HFFc6 (cell line): Measurements from ENCODE around the gene PDE4B. TPM values are rescaled to one million over a fixed set of nuclear protein-coding genes. Genes with fewer than 3 reads are reported as not detected.

Source experiments
- DNase-seq: peaks from one replicate; pipeline ENCODE4 v3.0.0-alpha.2; 2018
- H3K27ac Mint-ChIP-seq: 2 replicates; pipeline ENCODE4 v1.8.0; 2020; ENCODE audit warnings: mild to moderate bottlenecking, mixed read lengths
- H3K27me3 Mint-ChIP-seq: 2 replicates; pipeline ENCODE4 v1.8.0; 2021; ENCODE audit warnings: mild to moderate bottlenecking, moderate library complexity, mixed read lengths; ENCODE audit not compliant: insufficient read depth
- H3K36me3 Mint-ChIP-seq: 2 replicates; pipeline ENCODE4 v1.8.0; 2021; ENCODE audit warnings: low read depth, mixed read lengths
- H3K4me1 Mint-ChIP-seq: 2 replicates; pipeline ENCODE4 v1.8.0; 2020; ENCODE audit warnings: low read depth, mixed read lengths
- H3K4me3 Mint-ChIP-seq: 2 replicates; pipeline ENCODE4 v1.8.0; 2020; ENCODE audit warnings: mild to moderate bottlenecking, moderate library complexity, mixed read lengths
- H3K9me3 Mint-ChIP-seq: 2 replicates; pipeline ENCODE4 v1.8.0; 2020; ENCODE audit warnings: mild to moderate bottlenecking, mixed read lengths
- total RNA-seq, 6 experiments: library from RNA; stranded (reverse); fragmentation: NEBNext Ultra II Directional; extraction: Animal tissue kit (Norgen Biotek cat#: 25700); gene quantifications; 2 replicates in 1 of 6; 3 replicates in 5 of 6; pipeline ENCODE4 v1.2.3, GENCODE V29; 2021
- TF ChIP-seq, protein P1 (sequence below): fragments of 200-600 bp; sonication (generic); IDR thresholded peaks from 2 replicates; pipeline ENCODE4 v1.5.0; 2021; ENCODE audit warnings: antibody characterized with exemption, mild to moderate bottlenecking

The PDE4B gene
- total RNA-seq, 6 experiments from 2014 or later: 34.9 to 57.6 (median 42.8) TPM

DNA sequence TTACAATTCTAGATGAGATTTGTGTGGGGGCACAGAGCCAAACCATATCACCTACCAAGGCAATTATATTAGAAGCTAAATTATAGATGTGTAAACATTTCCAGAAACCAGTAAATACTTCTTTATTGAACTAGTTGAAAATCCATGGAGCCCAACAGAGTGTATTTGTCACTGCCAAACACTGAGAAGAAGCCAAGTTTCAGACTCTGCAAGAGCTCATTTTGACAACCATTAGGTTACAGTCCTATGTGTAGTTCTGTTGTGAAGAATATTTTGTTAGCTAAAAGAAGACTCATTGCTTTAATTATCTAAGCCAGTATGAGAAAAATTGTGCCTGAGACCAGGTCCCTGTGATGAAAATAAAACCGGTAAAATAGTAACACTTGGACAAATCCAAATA, 382.4 kb downstream of the PDE4B start:
- TF ChIP-seq, protein P1, sequence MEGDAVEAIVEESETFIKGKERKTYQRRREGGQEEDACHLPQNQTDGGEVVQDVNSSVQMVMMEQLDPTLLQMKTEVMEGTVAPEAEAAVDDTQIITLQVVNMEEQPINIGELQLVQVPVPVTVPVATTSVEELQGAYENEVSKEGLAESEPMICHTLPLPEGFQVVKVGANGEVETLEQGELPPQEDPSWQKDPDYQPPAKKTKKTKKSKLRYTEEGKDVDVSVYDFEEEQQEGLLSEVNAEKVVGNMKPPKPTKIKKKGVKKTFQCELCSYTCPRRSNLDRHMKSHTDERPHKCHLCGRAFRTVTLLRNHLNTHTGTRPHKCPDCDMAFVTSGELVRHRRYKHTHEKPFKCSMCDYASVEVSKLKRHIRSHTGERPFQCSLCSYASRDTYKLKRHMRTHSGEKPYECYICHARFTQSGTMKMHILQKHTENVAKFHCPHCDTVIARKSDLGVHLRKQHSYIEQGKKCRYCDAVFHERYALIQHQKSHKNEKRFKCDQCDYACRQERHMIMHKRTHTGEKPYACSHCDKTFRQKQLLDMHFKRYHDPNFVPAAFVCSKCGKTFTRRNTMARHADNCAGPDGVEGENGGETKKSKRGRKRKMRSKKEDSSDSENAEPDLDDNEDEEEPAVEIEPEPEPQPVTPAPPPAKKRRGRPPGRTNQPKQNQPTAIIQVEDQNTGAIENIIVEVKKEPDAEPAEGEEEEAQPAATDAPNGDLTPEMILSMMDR: no peak
- Mint-ChIP-seq H3K27ac (no peak overlapping the region), H3K4me3 (no peak overlapping the region)

DNA sequence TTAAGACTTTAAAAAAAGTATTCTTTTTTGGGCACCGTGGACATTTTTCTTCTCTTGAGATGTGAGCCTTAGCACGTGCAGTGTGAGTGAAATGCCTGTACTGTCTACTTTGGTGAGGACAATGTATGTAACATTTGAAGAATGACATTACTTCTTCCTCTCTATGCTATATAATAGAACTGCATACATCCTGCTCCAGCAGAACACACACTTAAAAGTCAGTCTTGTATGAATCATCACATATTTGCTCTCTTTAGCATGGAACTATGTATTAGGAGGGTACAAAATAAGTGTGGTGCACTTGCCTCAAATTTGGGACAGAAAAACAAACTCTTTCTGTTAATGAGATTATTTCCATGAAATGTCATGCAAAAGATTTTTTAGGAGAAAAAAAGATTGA, 382.9 kb downstream of the PDE4B start:
- Mint-ChIP-seq H3K36me3 (no peaks in the 10 kb centered on the region), H3K27ac (no peak overlapping the region)

More for the DNA sequence above, 382.4 kb downstream of the PDE4B start:
- H3K9me3 Mint-ChIP-seq: no peaks in the 10 kb centered on the region
- no peak for DNase-seq
- no peaks in the 10 kb centered on the region for H3K4me1 Mint-ChIP-seq
- H3K36me3 Mint-ChIP-seq: no peaks in the 10 kb centered on the region
- H3K27me3 Mint-ChIP-seq: peaks cover 9% of the 10 kb centered on the region; the same call in 1 of the 2 replicates

DNA sequence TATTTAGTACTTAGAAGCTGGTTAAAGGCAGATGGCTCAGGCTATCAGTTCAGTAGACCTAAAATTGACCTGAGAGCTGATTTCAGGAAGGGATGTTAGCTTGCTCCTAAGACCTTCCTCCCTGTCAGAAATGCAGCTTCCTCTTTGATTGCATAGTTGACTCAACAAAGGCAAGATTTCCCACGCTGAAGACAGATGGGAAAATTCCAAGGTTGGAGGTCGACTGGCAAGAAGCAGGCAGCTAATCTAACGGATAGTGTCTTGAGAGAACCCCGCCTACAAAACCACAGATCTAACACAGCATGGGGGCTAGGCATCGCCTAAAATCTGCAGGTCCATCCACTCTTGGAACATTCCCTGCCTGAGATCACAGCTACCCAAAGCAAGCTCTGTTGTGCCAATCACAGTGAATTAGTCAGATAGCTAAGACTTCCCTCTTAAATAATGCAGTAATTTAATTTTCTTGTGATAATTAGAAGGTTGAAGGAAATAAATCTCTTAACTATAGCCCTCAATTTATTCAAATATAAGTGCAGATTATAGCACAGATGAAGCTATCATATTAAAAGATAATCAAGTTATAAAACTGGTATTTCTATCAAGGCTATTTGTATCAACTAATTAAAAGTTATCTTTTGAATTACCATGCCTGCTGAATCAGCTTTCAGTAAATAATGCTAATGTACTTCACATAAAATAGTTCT, 383.5 kb downstream of the PDE4B start:
- H3K36me3 Mint-ChIP-seq: no peaks in the 10 kb centered on the region
- DNase-seq: no peak
- no peaks in the 10 kb centered on the region for H3K4me1 Mint-ChIP-seq
- H3K9me3 Mint-ChIP-seq: no peaks in the 10 kb centered on the region
- peaks cover 13% of the 10 kb centered on the region; the same call in 1 of the 2 replicates for H3K27me3 Mint-ChIP-seq
- no peak overlapping the region for H3K27ac Mint-ChIP-seq
- TF ChIP-seq, protein P1: no peak
- no peak overlapping the region for H3K4me3 Mint-ChIP-seq

More for the DNA sequence above, 382.9 kb downstream of the PDE4B start:
- Mint-ChIP-seq H3K4me3 (no peak overlapping the region), H3K4me1 (no peaks in the 10 kb centered on the region), H3K9me3 (no peaks in the 10 kb centered on the region), H3K27me3 (peaks cover 10% of the 10 kb centered on the region; the same call in 1 of the 2 replicates)
- TF ChIP-seq, protein P1: no peak
- DNase-seq: no peak

DNA sequence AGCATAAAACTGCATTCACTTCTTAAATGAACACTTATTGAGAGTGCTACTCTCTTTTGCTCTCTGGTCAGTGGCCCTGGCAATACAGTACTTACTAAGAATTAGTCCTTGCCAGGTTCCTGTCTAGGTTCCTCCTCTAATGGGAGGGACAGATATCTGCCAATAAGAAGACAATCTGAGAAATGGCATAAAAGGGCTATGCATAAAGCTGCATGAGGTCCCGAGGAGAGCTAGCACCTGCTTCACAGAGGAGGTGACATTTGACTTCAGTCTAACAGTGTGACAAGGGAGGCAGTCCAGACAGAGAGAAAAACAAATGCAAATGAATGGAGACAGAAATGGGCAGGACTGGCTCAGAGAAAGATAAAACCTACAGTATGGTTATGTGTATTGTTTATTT, 384.1 kb downstream of the PDE4B start:
- Mint-ChIP-seq H3K36me3 (no peaks in the 10 kb centered on the region), H3K27ac (no peak overlapping the region), H3K4me1 (no peaks in the 10 kb centered on the region), H3K27me3 (peaks cover 13% of the 10 kb centered on the region; the same call in 1 of the 2 replicates), H3K9me3 (no peaks in the 10 kb centered on the region), H3K4me3 (no peak overlapping the region)
- DNase-seq: no peak
- TF ChIP-seq, protein P1: no peak

- Mint-ChIP-seq H3K4me1 (peaks cover 2% of the 10 kb centered on the region), H3K4me3 (no peak overlapping the region), H3K36me3 (no peaks in the 10 kb centered on the region), H3K27ac (no peak overlapping the region), H3K27me3 (peaks cover 13% of the 10 kb centered on the region; the same call in 1 of the 2 replicates), H3K9me3 (no peaks in the 10 kb centered on the region)
- TF ChIP-seq, protein P1: no peak
- DNase-seq: no peak
Observed at GRCh38 chr1:66177510-66177909, 384.8 kb downstream of the PDE4B start.
